Mesenchymal stem cell (in vitro differentiated cells and primary cell): Measurements from ENCODE around the gene TMEM132A.
A peak's percentile ranks its signal among the peaks of the same experiment; 100 is the strongest.

Experiments
- DNase-seq: peaks from one replicate; pipeline ENCODE4 v3.0.0-alpha.2; 2013
- H2AFZ ChIP-seq: one replicate; pipeline ENCODE4 v1.6.1; 2013; ENCODE audit warnings: low read depth, mild to moderate bottlenecking, control low read depth, inconsistent platforms, low read length, moderate library complexity
- H2AK5ac ChIP-seq: 2 replicates; pipeline ENCODE4 v1.6.1; 2013; ENCODE audit warnings: low read length, moderate library complexity, mild to moderate bottlenecking, inconsistent platforms; ENCODE audit not compliant: severe bottlenecking
- H2BK120ac ChIP-seq: one replicate; pipeline ENCODE4 v1.6.1; 2013; ENCODE audit warnings: low read depth, mild to moderate bottlenecking, inconsistent platforms, low read length, moderate library complexity
- H2BK12ac ChIP-seq, 2 experiments: one replicate each; pipeline ENCODE4 v1.6.1; 2013; ENCODE audit warnings: inconsistent platforms in 2 of 2, low read length in 2 of 2, mild to moderate bottlenecking in 2 of 2, moderate library complexity in 2 of 2, control low read depth in 1 of 2
- H2BK15ac ChIP-seq: one replicate; pipeline ENCODE4 v1.6.1; 2013; ENCODE audit warnings: mild to moderate bottlenecking, low read depth, inconsistent platforms; ENCODE audit not compliant: poor library complexity, severe bottlenecking
- H2BK5ac ChIP-seq: 2 replicates; pipeline ENCODE4 v1.6.1; 2013; ENCODE audit warnings: low read depth, mild to moderate bottlenecking, low read length, control low read depth, inconsistent platforms; ENCODE audit not compliant: poor library complexity, severe bottlenecking
- H3K14ac ChIP-seq, 2 experiments: one replicate each; pipeline ENCODE4 v1.6.1; 2013; ENCODE audit warnings: inconsistent platforms in 2 of 2, low read length in 2 of 2, control low read depth in 1 of 2, mild to moderate bottlenecking in 1 of 2, moderate library complexity in 1 of 2
- H3K18ac ChIP-seq, 2 experiments: one replicate each; pipeline ENCODE4 v1.6.1; 2013; ENCODE audit warnings: inconsistent platforms in 2 of 2, low read length in 2 of 2, control low read depth in 1 of 2, low read depth in 1 of 2, mild to moderate bottlenecking in 1 of 2
- H3K23ac ChIP-seq, 2 experiments: one replicate each; pipeline ENCODE4 v1.6.1; 2013; ENCODE audit warnings: inconsistent platforms in 2 of 2, low read length in 2 of 2, mild to moderate bottlenecking in 2 of 2, moderate library complexity in 2 of 2, control low read depth in 1 of 2
- H3K27ac ChIP-seq: 2 replicates; pipeline ENCODE4 v1.5.1; 2013; ENCODE audit warnings: mild to moderate bottlenecking, moderate library complexity, low read length, control low read depth, inconsistent platforms; ENCODE audit not compliant: poor library complexity, severe bottlenecking
- H3K27me3 ChIP-seq, 2 experiments: 2 replicates each; pipeline versions ENCODE4 v1.6.1 to v1.7.0; 2013; ENCODE audit warnings: low read length in 2 of 2, mild to moderate bottlenecking in 2 of 2, moderate library complexity in 2 of 2, control low read depth in 1 of 2, inconsistent platforms in 1 of 2; ENCODE audit not compliant: control insufficient read depth in 1 of 2, insufficient read depth in 1 of 2
- H3K36me3 ChIP-seq, 2 experiments: 2 replicates each; pipeline versions ENCODE4 v1.6.1 to v1.7.0; 2013; ENCODE audit warnings: low read length in 2 of 2, control low read depth in 1 of 2, inconsistent platforms in 1 of 2, low read depth in 1 of 2, mild to moderate bottlenecking in 1 of 2; ENCODE audit not compliant: insufficient read depth in 2 of 2, control insufficient read depth in 1 of 2
- H3K4ac ChIP-seq, 2 experiments: one replicate each; pipeline ENCODE4 v1.6.1; 2013; ENCODE audit warnings: inconsistent platforms in 2 of 2, low read length in 2 of 2, mild to moderate bottlenecking in 2 of 2, moderate library complexity in 2 of 2, control low read depth in 1 of 2, low read depth in 1 of 2
- H3K4me1 ChIP-seq: 2 replicates; pipeline ENCODE4 v1.6.1; 2013; ENCODE audit warnings: low read depth, low read length, control low read depth; ENCODE audit not compliant: control insufficient read depth, insufficient read depth
- H3K4me2 ChIP-seq: 2 replicates; pipeline ENCODE4 v1.6.1; 2013; ENCODE audit warnings: low read length, mild to moderate bottlenecking, inconsistent platforms; ENCODE audit not compliant: poor library complexity, severe bottlenecking
- H3K4me3 ChIP-seq, 2 experiments: 2 replicates each; pipeline versions ENCODE4 v1.5.1 to v1.7.0; 2013; ENCODE audit warnings: low read length in 2 of 2, mild to moderate bottlenecking in 2 of 2, control low read depth in 1 of 2, low read depth in 1 of 2; ENCODE audit not compliant: insufficient read depth in 1 of 2
- H3K79me1 ChIP-seq: replicated peaks from 2 replicates; pipeline ENCODE4 v1.6.1; 2013; ENCODE audit warnings: mild to moderate bottlenecking, control low read depth, low read length, inconsistent platforms; ENCODE audit not compliant: poor library complexity, severe bottlenecking
- H3K9ac ChIP-seq: 2 replicates; pipeline ENCODE4 v1.7.0; 2013; ENCODE audit warnings: mild to moderate bottlenecking, low read length, moderate library complexity
- H3K9me3 ChIP-seq: 2 replicates; pipeline ENCODE4 v1.7.0; 2013; ENCODE audit warnings: mild to moderate bottlenecking, low read length; ENCODE audit not compliant: control insufficient read depth
- H4K8ac ChIP-seq: one replicate; pipeline ENCODE4 v1.6.1; 2013; ENCODE audit warnings: inconsistent platforms, mild to moderate bottlenecking, low read length, moderate library complexity
- H4K91ac ChIP-seq: one replicate; pipeline ENCODE4 v1.6.1; 2013; ENCODE audit warnings: mild to moderate bottlenecking, low read length, inconsistent platforms
- WGBS: methylation state at CpG from one replicate; pipeline ENCODE4 v1.1.7; 2013; ENCODE audit warnings: mixed read lengths; 5-methylcytosine and 5-hydroxymethylcytosine counted together

The TMEM132A gene

DNA sequence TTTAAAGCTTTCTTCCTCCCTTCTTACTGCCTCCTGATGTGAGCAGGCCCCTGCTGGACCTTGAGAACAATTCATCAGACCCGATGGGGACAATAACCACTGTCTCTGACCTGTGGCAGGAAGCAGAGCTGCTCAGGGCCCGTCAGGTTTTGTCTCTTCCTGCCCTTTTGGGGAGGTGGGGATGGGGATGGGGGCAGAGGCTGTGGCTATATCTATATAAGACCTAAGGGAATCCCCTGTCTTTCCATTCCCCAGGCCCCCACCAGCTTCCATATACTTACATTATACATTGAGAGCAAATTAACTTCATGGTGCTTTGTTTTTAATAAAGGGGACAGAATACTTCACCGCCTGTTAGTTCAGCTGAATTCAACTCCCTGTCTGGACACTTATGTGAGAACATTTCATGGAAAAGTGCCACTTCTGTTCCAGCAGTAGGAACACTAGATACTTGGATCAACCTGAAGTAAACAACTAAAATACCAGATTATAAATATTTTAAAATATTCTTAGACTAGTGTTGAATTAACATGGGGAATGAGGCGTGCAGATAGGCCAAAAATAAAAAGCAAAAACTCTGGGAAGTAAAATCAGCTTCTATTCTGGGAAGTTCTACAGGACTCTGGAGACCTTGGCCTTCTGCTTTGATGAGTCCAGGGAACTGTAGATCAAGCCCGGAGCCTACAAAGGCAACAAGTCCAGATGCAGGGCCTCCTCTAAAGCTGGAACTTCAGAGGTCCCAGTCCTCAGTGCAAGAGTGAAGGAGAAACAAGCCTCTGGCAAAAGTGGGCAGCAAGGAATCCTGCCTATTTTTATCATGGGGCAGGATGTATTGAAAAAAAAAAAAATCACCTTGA lies 45.8 kb upstream of the TMEM132A start:
- peaks cover 5% of the 10 kb centered on the region for H3K4me1 ChIP-seq
- no peak for DNase-seq
- no peak overlapping the region for H2BK120ac ChIP-seq
- H2BK12ac ChIP-seq, result no peak overlapping the region
- H4K91ac ChIP-seq, result no peak overlapping the region
- no peak overlapping the region for H3K4ac ChIP-seq
- no peak overlapping the region for H2AFZ ChIP-seq
- H3K9ac ChIP-seq, result no peak overlapping the region
- no peaks in the 10 kb centered on the region for H3K9me3 ChIP-seq
- no peak overlapping the region for H3K18ac ChIP-seq
- no peak overlapping the region for H2AK5ac ChIP-seq
- no peak overlapping the region for H3K27ac ChIP-seq
- WGBS, result over 99% methylated on average over 4 of the region's 5 CpGs
- no peaks in the 10 kb centered on the region for H3K79me1 ChIP-seq
- no peak overlapping the region for H4K8ac ChIP-seq
- H2BK15ac ChIP-seq, result no peak overlapping the region
- no peak overlapping the region for H2BK5ac ChIP-seq
- no peak overlapping the region for H3K4me2 ChIP-seq
- H3K27me3 ChIP-seq, result no peaks in the 10 kb centered on the region
- no peak overlapping the region for H3K23ac ChIP-seq
- H3K36me3 ChIP-seq, result peaks cover 8 to 15% of the 10 kb centered on the region in 2 experiments
- no peak overlapping the region for H3K14ac ChIP-seq
- H3K4me3 ChIP-seq, result no peak overlapping the region

GRCh38 chr11:60879104-60879503 lies 45.2 kb upstream of the TMEM132A start:
- no peak overlapping the region for H3K18ac ChIP-seq
- H3K23ac ChIP-seq, result no peak overlapping the region
- no peaks in the 10 kb centered on the region for H3K9me3 ChIP-seq
- H3K27me3 ChIP-seq, result no peaks in the 10 kb centered on the region
- peak overlapping the region; percentile 21 for H3K9ac ChIP-seq
- no peak overlapping the region for H4K91ac ChIP-seq
- no peak overlapping the region for H4K8ac ChIP-seq
- H2AFZ ChIP-seq, result no peak overlapping the region
- H3K4ac ChIP-seq, result no peak overlapping the region
- H2BK5ac ChIP-seq, result no peak overlapping the region
- H3K14ac ChIP-seq, result no peak overlapping the region
- no peak overlapping the region for H2BK120ac ChIP-seq
- H3K4me1 ChIP-seq, result peaks cover 2% of the 10 kb centered on the region
- H3K79me1 ChIP-seq, result no peaks in the 10 kb centered on the region
- no peak overlapping the region for H3K27ac ChIP-seq
- H3K4me2 ChIP-seq, result no peak overlapping the region
- no CpG with 5 or more reads among the region's 1 CpG for WGBS
- H2AK5ac ChIP-seq, result no peak overlapping the region
- DNase-seq, result no peak
- H2BK15ac ChIP-seq, result no peak overlapping the region
- no peak overlapping the region for H2BK12ac ChIP-seq
- H3K4me3 ChIP-seq, result no peak overlapping the region
- peaks cover 8 to 15% of the 10 kb centered on the region in 2 experiments for H3K36me3 ChIP-seq

GRCh38 chr11:60879971-60880588 lies 44.2 kb upstream of the TMEM132A start:
- Histone ChIP-seq H2AFZ (no peak overlapping the region), H4K8ac (no peak overlapping the region), H3K4me3 (no peak overlapping the region), H3K4me2 (no peak overlapping the region), H3K9ac (no peak overlapping the region), H2BK120ac (no peak overlapping the region), H3K36me3 (peaks cover 6 to 15% of the 10 kb centered on the region in 2 experiments), H3K79me1 (no peaks in the 10 kb centered on the region), H2BK5ac (no peak overlapping the region), H3K4me1 (no peaks in the 10 kb centered on the region), H3K9me3 (no peaks in the 10 kb centered on the region), H3K23ac (no peak overlapping the region), H3K18ac (no peak overlapping the region), H2BK12ac (no peak overlapping the region), H3K27me3 (no peaks in the 10 kb centered on the region), H2AK5ac (no peak overlapping the region), H3K4ac (no peak overlapping the region), H4K91ac (no peak overlapping the region), H3K27ac (no peak overlapping the region), H3K14ac (no peak overlapping the region), H2BK15ac (no peak overlapping the region)
- no peak for DNase-seq
- WGBS, result 97% methylated on average over 4 of the region's 5 CpGs

GRCh38 chr11:60880643-60881282 lies 43.5 kb upstream of the TMEM132A start:
- Histone ChIP-seq H4K8ac (no peak overlapping the region), H3K79me1 (no peaks in the 10 kb centered on the region), H2BK5ac (no peak overlapping the region), H3K18ac (no peak overlapping the region), H3K27me3 (no peaks in the 10 kb centered on the region), H2BK120ac (no peak overlapping the region), H3K14ac (no peak overlapping the region), H3K4me2 (no peak overlapping the region), H4K91ac (no peak overlapping the region), H2AFZ (no peak overlapping the region), H2BK12ac (no peak overlapping the region), H3K9ac (no peak overlapping the region), H3K9me3 (no peaks in the 10 kb centered on the region), H2AK5ac (no peak overlapping the region), H3K4me3 (no peak overlapping the region), H3K4me1 (no peaks in the 10 kb centered on the region), H3K27ac (no peak overlapping the region), H3K23ac (no peak overlapping the region), H3K4ac (no peak overlapping the region), H3K36me3 (peaks cover 3 to 15% of the 10 kb centered on the region in 2 experiments), H2BK15ac (no peak overlapping the region)
- WGBS, result 97% methylated on average over 8 of the region's 8 CpGs
- no peak for DNase-seq
